Measurements from ENCODE around the gene DNTT. TPM values are rescaled to one million over a fixed set of nuclear protein-coding genes. Genes with fewer than 3 reads are reported as not detected.
A peak's percentile ranks its signal among the peaks of the same experiment; 100 is the strongest.

The DNTT gene
- total RNA-seq, 1 donor = not detected

DNA sequence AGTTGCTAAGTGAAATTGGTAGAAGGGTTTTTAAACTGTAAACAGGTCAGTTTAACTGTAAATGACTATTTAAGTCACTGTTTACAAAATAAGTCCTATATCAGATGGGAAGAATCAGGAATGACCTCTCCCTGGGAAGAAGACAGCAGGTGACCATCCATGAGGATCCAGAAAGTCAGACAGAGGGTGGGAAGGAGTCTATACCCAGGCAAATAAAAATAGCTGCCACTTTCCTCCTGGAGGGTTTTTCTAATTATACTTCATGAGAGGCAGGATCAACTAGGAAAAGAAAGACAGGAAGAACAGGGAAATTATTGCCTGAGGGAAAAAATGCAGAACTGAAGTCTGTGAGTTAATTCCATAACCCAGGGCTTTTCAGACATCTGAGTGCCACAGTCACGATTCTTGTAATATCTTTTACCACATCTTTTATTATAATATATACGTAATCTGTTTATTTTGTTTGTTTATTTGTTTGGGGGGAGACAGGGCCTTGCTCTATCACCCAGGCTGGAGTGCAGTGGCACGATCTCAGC is 7.0 kb downstream of the DNTT start:
- TF ChIP-seq, protein P1, sequence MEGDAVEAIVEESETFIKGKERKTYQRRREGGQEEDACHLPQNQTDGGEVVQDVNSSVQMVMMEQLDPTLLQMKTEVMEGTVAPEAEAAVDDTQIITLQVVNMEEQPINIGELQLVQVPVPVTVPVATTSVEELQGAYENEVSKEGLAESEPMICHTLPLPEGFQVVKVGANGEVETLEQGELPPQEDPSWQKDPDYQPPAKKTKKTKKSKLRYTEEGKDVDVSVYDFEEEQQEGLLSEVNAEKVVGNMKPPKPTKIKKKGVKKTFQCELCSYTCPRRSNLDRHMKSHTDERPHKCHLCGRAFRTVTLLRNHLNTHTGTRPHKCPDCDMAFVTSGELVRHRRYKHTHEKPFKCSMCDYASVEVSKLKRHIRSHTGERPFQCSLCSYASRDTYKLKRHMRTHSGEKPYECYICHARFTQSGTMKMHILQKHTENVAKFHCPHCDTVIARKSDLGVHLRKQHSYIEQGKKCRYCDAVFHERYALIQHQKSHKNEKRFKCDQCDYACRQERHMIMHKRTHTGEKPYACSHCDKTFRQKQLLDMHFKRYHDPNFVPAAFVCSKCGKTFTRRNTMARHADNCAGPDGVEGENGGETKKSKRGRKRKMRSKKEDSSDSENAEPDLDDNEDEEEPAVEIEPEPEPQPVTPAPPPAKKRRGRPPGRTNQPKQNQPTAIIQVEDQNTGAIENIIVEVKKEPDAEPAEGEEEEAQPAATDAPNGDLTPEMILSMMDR (IDR thresholded peaks at IDR 0.05; ENCODE audit: insufficient read depth, low read length) = no peak
- no peak overlapping the region for H3K4me3 ChIP-seq (ENCODE audit: low read depth, low read length)
- no peak for DNase-seq (ENCODE audit: low read depth)

DNA sequence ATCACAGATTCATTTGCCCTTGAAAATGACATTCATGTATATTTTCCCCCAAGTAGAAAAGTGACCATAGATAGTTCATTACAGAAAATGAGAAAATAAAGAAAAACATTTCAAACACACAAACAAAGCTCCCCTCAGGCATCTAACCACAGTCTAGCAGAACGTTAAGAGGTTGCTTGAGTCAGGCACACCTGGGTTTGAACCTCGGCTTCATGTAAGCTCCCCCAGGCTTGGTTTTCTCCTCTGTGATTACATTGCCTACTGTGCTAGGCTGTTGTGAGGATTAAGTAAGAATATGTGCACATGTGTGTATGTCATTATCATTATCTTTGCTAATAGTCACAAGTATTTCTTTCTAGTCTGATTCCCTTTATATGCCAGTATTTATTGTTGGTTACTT is 9.1 kb downstream of the DNTT start:
- no peak for DNase-seq (ENCODE audit: low read depth)
- H3K4me3 ChIP-seq (ENCODE audit: low read depth, low read length) = no peak overlapping the region
- TF ChIP-seq, protein P1 (IDR thresholded peaks at IDR 0.05; ENCODE audit: insufficient read depth, low read length) = no peak

DNA sequence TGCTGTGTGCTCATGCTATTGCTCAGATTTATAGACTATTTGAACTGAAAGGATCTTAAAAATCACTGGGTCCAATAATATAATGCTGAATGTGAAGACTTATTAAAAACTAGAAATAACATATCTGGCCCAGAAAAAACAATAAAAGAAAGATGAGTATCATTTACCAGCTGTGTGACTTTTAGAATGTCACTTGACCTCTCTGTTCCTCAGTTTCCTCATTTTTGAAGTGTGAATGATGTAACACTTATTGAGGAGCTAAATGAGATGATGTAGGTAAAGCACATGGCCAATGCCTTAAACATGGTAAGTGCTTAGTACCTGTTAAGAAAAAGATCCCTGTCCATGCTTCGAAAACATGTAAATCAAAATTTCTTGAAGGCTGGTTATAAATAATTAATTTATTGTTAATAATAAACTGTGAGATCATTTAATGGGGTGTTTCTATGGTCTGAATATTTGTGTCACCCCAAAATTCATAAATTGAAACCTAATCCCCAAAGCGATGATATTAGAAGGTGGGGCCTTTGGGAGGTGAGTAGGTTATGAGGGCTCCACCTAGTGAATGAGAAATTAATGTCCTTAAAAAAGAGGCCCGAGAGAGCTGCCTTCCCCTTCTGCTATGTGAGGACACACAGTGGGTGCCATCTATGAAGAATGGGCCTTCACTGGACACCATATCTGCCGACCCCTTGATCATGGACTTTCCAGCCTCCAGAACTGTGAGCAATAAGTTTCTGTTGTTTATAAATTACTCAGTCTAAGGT is 13.0 kb downstream of the DNTT start:
- DNase-seq (ENCODE audit: low read depth) = no peak
- TF ChIP-seq, protein P1 (IDR thresholded peaks at IDR 0.05; ENCODE audit: insufficient read depth, low read length) = no peak
- no peak overlapping the region for H3K4me3 ChIP-seq (ENCODE audit: low read depth, low read length)

DNA sequence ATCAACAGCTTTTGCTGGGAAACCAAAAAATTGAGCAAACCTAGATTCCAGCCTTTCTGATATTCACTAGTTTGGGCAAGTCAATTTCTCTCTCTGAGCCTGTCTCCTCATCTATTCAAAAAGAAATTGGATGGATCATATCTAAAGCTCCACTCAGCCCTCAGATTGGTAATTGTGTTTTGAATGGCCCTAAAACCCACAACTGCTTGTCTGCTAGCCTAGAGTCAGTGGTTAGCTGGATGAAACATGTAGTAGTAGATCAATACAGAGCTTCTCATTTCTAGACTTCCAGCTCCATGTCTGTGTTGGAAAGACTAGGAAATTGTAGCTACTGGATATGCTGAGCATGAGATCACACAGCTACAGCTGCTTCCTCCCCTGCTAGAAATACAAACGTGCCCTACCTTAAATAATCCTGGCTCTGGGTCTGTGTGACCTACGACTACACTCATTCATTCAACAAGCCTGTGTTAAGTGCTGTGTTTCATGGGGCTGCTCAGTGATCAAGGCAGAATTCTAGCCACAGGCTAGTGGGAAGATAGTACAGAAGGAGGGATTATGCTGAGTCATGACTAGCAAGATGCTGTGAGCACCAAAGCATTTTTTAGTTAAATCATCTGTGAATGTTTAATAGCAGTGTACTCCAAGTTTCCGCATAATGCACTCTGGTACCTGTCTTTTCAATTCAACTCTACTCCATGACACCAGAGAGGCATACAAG is 15.7 kb downstream of the DNTT start:
- DNase-seq (ENCODE audit: low read depth) = peak; percentile 5
- TF ChIP-seq, protein P1 (IDR thresholded peaks at IDR 0.05; ENCODE audit: insufficient read depth, low read length) = no peak
- H3K4me3 ChIP-seq (ENCODE audit: low read depth, low read length) = no peak overlapping the region

DNA sequence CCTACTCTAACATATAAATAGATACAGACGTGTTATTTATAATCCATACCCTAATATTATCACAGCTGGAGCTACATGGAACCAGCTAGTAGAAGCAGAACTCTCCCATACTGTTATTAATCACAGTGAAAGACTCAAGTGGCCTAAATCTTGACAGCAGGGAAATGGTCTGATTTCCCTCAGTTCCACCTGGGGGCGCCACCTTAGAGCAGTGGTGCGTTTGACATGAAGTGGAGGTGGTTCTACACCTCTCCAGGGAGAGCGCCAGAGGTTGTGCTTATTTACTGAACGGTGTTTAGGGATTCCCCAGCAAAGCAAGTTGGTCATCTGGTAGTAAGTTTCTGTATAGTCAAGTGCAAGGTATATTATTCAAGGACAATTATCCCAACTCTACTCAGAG is 17.6 kb downstream of the DNTT start:
- no peak for DNase-seq (ENCODE audit: low read depth)
- TF ChIP-seq, protein P1 (IDR thresholded peaks at IDR 0.05; ENCODE audit: insufficient read depth, low read length) = no peak
- H3K4me3 ChIP-seq (ENCODE audit: low read depth, low read length) = no peak overlapping the region

DNA sequence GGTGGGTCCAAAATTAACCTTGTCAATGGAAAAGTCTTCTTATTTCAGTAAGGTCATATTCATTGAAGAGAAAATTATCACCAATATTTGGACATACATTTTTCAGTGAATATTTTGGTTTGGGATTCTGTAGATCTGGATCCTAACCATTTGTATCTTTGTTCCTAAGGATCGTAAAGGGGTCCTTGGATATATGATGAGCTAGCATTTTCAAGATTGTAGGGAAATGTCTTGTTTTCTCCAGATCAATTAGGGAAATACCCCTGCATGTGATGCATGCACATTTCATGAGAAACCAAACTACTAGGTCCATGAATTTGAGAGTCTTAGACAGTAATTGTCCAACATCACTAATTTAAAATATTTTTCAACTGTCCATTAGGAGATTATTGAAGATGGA is 18.0 kb downstream of the DNTT start:
- DNase-seq (ENCODE audit: low read depth) = no peak
- no peak overlapping the region for H3K4me3 ChIP-seq (ENCODE audit: low read depth, low read length)
- TF ChIP-seq, protein P1 (IDR thresholded peaks at IDR 0.05; ENCODE audit: insufficient read depth, low read length) = no peak
